HCT116 (cell line): ENCODE measurements around the gene CHST8. TPM values are rescaled to one million over a fixed set of nuclear protein-coding genes. Genes with fewer than 3 reads are reported as not detected.

Source experiments
- ATAC-seq: fragments of 200-7000 bp; cut with Tn5 transposase; 2 replicates; pipeline ENCODE4 v1.9.1; 2020; ENCODE audit warnings: mild to moderate bottlenecking, moderate library complexity
- BruUV-seq: library from RNA; stranded (reverse); fragments of 400-500 nt; replicated peaks from 2 replicates; lab custom pipeline; 2021; lab: Mats Ljungman, UMichigan
- CTCF ChIA-PET: fragments of 300-600 bp; sonication (Branson Sonifier 250); formaldehyde crosslinking; loops from one replicate; lab custom pipeline; 2021; ENCODE audit warnings: antibody characterized with exemption; lab: Charles Lee
- POLR2A ChIA-PET: fragments of 300-600, 350-600 bp; sonication (Branson Sonifier 250); formaldehyde crosslinking; loops from one replicate; lab custom pipeline; 2021; ENCODE audit warnings: antibody characterized with exemption; lab: Charles Lee
- RAD21 ChIA-PET, 2 experiments: fragments of 300-600 bp; sonication (Branson Sonifier 250); formaldehyde crosslinking; loops; one replicate each; lab custom pipeline; 2023; ENCODE audit warnings: low total read pairs in 2 of 2; ENCODE audit not compliant: uncharacterized antibody in 2 of 2, unreplicated experiment in 2 of 2, low non-redundant PET in 1 of 2; lab: Charles Lee
- DNase-seq: peaks from one replicate; pipeline ENCODE4 v3.0.0-alpha.2; 2010; ENCODE audit warnings: low read depth, low spot score
- H2AFZ ChIP-seq: fragments of 200-600 bp; shearing (Covaris generic), sonication (generic); 2 replicates; pipeline ENCODE4 v1.6.1; 2017; ENCODE audit warnings: low read depth, mixed run types, mixed read lengths, antibody characterized with exemption, low read length; ENCODE audit not compliant: poor library complexity, severe bottlenecking
- H3K27ac ChIP-seq: 2 replicates; pipeline ENCODE4 v1.5.1; 2012; ENCODE audit warnings: low read depth, low read length
- H3K27me3 ChIP-seq: fragments of 200-600 bp; sonication (generic); 2 replicates; pipeline ENCODE4 v1.6.1; 2016; ENCODE audit warnings: mixed run types, low read length, mixed read lengths; ENCODE audit not compliant: insufficient read depth
- H3K36me3 ChIP-seq, 2 experiments: fragments of 200-500 bp in 1 of 2; fragments of 200-600 bp in 1 of 2; sonication (Bioruptor generic) in 1 of 2; sonication (generic) in 1 of 2; 2 replicates each; pipeline versions ENCODE4 v1.5.1 to v1.6.1; 2014 to 2016; ENCODE audit warnings: low read length in 2 of 2, inconsistent platforms in 1 of 2, mixed read lengths in 1 of 2, mixed run types in 1 of 2; ENCODE audit not compliant: insufficient read depth in 2 of 2, control insufficient read depth in 1 of 2
- H3K4me1 ChIP-seq, 2 experiments: fragments of 200-600 bp in 1 of 2; sonication (generic) in 1 of 2; 2 replicates each; pipeline versions ENCODE4 v1.5.1 to v1.6.1; 2012 to 2017; ENCODE audit warnings: low read length in 2 of 2, inconsistent platforms in 1 of 2, mild to moderate bottlenecking in 1 of 2, mixed read lengths in 1 of 2, mixed run types in 1 of 2, moderate library complexity in 1 of 2; ENCODE audit not compliant: insufficient read depth in 2 of 2, control insufficient read depth in 1 of 2
- H3K4me2 ChIP-seq: fragments of 200-600 bp; sonication (generic); 2 replicates; pipeline ENCODE4 v1.6.1; 2017; ENCODE audit warnings: mixed run types, low read length, mixed read lengths
- H3K4me3 ChIP-seq, 2 experiments: fragments of 200-600 bp in 1 of 2; sonication (generic) in 1 of 2; replicated peaks in 1 of 2; 2 replicates each; pipeline ENCODE4 v1.5.1; 2011 to 2016; ENCODE audit warnings: low read length in 2 of 2, control low read depth in 1 of 2, low read depth in 1 of 2, mild to moderate bottlenecking in 1 of 2, mixed read lengths in 1 of 2, mixed run types in 1 of 2
- H3K79me2 ChIP-seq: fragments of 200-600 bp; sonication (generic); 2 replicates; pipeline ENCODE4 v1.6.1; 2017; ENCODE audit warnings: mild to moderate bottlenecking, mixed run types, low read length, moderate library complexity, mixed read lengths; ENCODE audit not compliant: insufficient read depth
- H3K9ac ChIP-seq: fragments of 200-600 bp; sonication (generic); 2 replicates; pipeline ENCODE4 v1.6.1; 2016; ENCODE audit warnings: low read length, mixed read lengths
- H3K9me2 ChIP-seq: fragments of 200-600 bp; sonication (generic), shearing (Covaris generic); 2 replicates; pipeline ENCODE4 v1.6.1; 2017; ENCODE audit warnings: mixed run types, mild to moderate bottlenecking, moderate library complexity; ENCODE audit not compliant: insufficient read depth
- H3K9me3 ChIP-seq, 2 experiments: fragments of 200-500 bp in 1 of 2; fragments of 200-600 bp in 1 of 2; sonication (Bioruptor generic) in 1 of 2; sonication (generic) in 1 of 2; 2 replicates each; pipeline ENCODE4 v1.6.1; 2014 to 2017; ENCODE audit warnings: low read length in 2 of 2, mixed read lengths in 2 of 2, inconsistent platforms in 1 of 2, low read depth in 1 of 2, mild to moderate bottlenecking in 1 of 2, mixed run types in 1 of 2, moderate library complexity in 1 of 2; ENCODE audit not compliant: control insufficient read depth in 1 of 2, insufficient read depth in 1 of 2
- H4K20me1 ChIP-seq: fragments of 200-600 bp; sonication (generic), shearing (Covaris generic); 2 replicates; pipeline ENCODE4 v1.6.1; 2017; ENCODE audit warnings: mixed run types, mild to moderate bottlenecking, moderate library complexity; ENCODE audit not compliant: insufficient read depth
- ATF3 ChIP-seq: IDR thresholded peaks from 2 replicates; pipeline ENCODE4 v1.6.1; 2012
- CBX3 ChIP-seq: IDR thresholded peaks from 2 replicates; pipeline ENCODE4 v1.6.1; 2012; ENCODE audit warnings: low read depth
- CEBPB ChIP-seq: IDR thresholded peaks from 2 replicates; pipeline ENCODE4 v1.6.1; 2012; ENCODE audit warnings: low read depth
- CTCF ChIP-seq, 3 experiments: fragments of 200-600 bp in 1 of 3; sonication (generic) in 1 of 3; IDR thresholded peaks in 2 of 3; conservative IDR thresholded peaks in 1 of 3; 2 replicates each; pipeline ENCODE4 v1.5.1; 2012 to 2017; ENCODE audit warnings: low read depth in 2 of 3, low read length in 2 of 3, antibody characterized with exemption in 1 of 3, borderline replicate concordance in 1 of 3, control low read depth in 1 of 3, mild to moderate bottlenecking in 1 of 3, mixed read lengths in 1 of 3, mixed run types in 1 of 3, moderate library complexity in 1 of 3; ENCODE audit not compliant: insufficient read depth in 1 of 3
- EGR1 ChIP-seq: IDR thresholded peaks from 2 replicates; pipeline ENCODE4 v1.6.1; 2012; ENCODE audit warnings: low read depth
- ELF1 ChIP-seq: IDR thresholded peaks from 2 replicates; pipeline ENCODE4 v1.6.1; 2012; ENCODE audit warnings: low read depth, borderline replicate concordance
- EZH2 ChIP-seq: fragments of 200-600 bp; sonication (generic); IDR thresholded peaks from 2 replicates; pipeline ENCODE4 v1.6.1; 2017; ENCODE audit warnings: antibody characterized with exemption, mixed run types
- EZH2phosphoT487 ChIP-seq: fragments of 200-600 bp; IDR thresholded peaks from 2 replicates; pipeline ENCODE4 v1.6.1; 2018; ENCODE audit warnings: antibody characterized with exemption, borderline replicate concordance
- FOSL1 ChIP-seq: IDR thresholded peaks from 2 replicates; pipeline ENCODE4 v1.6.1; 2012; ENCODE audit warnings: low read depth
- POLR2A ChIP-seq: IDR thresholded peaks from 2 replicates; pipeline ENCODE4 v1.7.0; 2011; ENCODE audit warnings: borderline replicate concordance; ENCODE audit not compliant: insufficient read depth, insufficient read length; ENCODE audit errors: extremely low read depth
- RAD21 ChIP-seq: IDR thresholded peaks from 2 replicates; pipeline ENCODE4 v1.6.1; 2012; ENCODE audit warnings: low read depth, mild to moderate bottlenecking
- SIN3A ChIP-seq: IDR thresholded peaks from 2 replicates; pipeline ENCODE4 v1.6.1; 2012; ENCODE audit warnings: low read depth
- SP1 ChIP-seq: IDR thresholded peaks from 2 replicates; pipeline ENCODE4 v1.6.1; 2012; ENCODE audit warnings: low read depth
- SRF ChIP-seq: IDR thresholded peaks from 2 replicates; pipeline ENCODE4 v1.6.1; 2012; ENCODE audit warnings: low read depth
- TCF7L2 ChIP-seq: IDR thresholded peaks from 2 replicates; pipeline ENCODE4 v1.7.0; 2011; ENCODE audit warnings: borderline replicate concordance, inconsistent platforms; ENCODE audit not compliant: insufficient read depth, insufficient read length; ENCODE audit errors: extremely low read depth
- YY1 ChIP-seq: IDR thresholded peaks from 2 replicates; pipeline ENCODE4 v1.6.1; 2011; ENCODE audit warnings: low read length, low read depth, moderate library complexity, mild to moderate bottlenecking; ENCODE audit not compliant: insufficient replicate concordance; ENCODE audit errors: extremely low read depth
- ZNF274 ChIP-seq: fragments of 200-500 bp; sonication (Bioruptor generic); IDR thresholded peaks from 2 replicates; pipeline ENCODE4 v1.6.1; 2014; ENCODE audit warnings: mild to moderate bottlenecking, low read depth, low read length, inconsistent platforms
- intact Hi-C: fragments of 100-400 bp; cut with micrococcal nuclease; formaldehyde crosslinking; loops from 2 replicates; pipeline ENCODE4 v1.10.0; 2022
- total RNA-seq: library from RNA; stranded (reverse); gene quantifications from one replicate; pipeline ENCODE4 v1.2.1, GENCODE V29; 2021; ENCODE audit not compliant: unreplicated experiment
- TF ChIP-seq, protein P1 (sequence below): IDR thresholded peaks from 2 replicates; pipeline ENCODE4 v1.6.1; 2011; ENCODE audit warnings: mild to moderate bottlenecking, low read length, moderate library complexity; ENCODE audit not compliant: insufficient replicate concordance; ENCODE audit errors: extremely low read depth
- TF ChIP-seq, protein P2 (sequence below): IDR thresholded peaks from 2 replicates; pipeline ENCODE4 v1.6.1; 2012; ENCODE audit warnings: low read depth
- TF ChIP-seq, protein P3 (sequence below): IDR thresholded peaks from 2 replicates; pipeline ENCODE4 v1.6.1; 2012

The CHST8 gene
- total RNA-seq, 1 experiment from 2014 or later, result not detected

DNA sequence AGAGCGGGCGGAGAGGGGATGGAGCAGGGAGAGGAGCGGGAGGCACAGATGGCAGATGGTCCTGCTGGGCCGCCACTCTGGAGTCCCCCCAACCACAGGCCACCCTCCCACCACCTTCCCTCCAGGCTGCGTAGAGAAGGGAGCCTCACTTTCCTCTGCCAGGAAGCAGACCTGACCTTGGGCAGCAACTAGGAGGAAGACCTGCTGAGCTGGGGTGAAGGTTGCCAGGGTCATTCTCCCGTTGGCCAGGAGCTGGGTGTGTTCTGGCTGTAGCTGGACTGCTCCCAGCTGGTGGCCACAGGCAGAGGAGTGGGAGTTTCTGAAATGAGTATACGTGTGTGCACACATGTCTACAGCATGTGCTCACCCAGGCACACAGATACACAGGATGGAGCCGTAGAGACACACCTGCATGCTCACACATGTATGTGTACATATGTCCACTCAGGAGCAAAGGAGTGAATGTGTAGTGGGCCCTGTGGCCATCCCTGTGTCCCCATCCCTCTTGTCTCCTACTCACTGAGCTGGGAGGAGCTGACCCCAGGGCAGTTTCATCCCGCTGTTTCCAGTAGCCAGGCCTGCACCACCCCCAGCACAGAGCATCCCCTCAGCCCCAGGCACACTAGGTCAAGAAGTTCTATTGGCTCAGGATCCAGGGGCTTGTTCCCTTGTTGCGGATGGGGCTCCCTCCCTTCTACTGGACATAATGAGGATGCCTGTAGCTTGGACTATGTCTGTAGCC lies 53.0 kb downstream of the CHST8 start:
- intact Hi-C loops, result no loop called here
- ATAC-seq (no peak), DNase-seq (no peak)
- BruUV-seq, result no TSS peak
- no peak overlapping the region for H2AFZ ChIP-seq
- H3K9me2 ChIP-seq, result no peaks in the 10 kb centered on the region
- H3K79me2 ChIP-seq, result no peaks in the 10 kb centered on the region
- no peaks in the 10 kb centered on the region for H3K36me3 ChIP-seq
- CTCF ChIA-PET, result no interaction called here
- no peak overlapping the region for H3K4me2 ChIP-seq
- H3K9ac ChIP-seq, result no peak overlapping the region
- RAD21 ChIA-PET, result no interaction called here
- peaks cover 19% of the 10 kb centered on the region for H3K27me3 ChIP-seq
- POLR2A ChIA-PET, result no interaction called here
- H4K20me1 ChIP-seq, result no peaks in the 10 kb centered on the region
- no peak overlapping the region for H3K4me3 ChIP-seq
- TF ChIP-seq, protein P1, sequence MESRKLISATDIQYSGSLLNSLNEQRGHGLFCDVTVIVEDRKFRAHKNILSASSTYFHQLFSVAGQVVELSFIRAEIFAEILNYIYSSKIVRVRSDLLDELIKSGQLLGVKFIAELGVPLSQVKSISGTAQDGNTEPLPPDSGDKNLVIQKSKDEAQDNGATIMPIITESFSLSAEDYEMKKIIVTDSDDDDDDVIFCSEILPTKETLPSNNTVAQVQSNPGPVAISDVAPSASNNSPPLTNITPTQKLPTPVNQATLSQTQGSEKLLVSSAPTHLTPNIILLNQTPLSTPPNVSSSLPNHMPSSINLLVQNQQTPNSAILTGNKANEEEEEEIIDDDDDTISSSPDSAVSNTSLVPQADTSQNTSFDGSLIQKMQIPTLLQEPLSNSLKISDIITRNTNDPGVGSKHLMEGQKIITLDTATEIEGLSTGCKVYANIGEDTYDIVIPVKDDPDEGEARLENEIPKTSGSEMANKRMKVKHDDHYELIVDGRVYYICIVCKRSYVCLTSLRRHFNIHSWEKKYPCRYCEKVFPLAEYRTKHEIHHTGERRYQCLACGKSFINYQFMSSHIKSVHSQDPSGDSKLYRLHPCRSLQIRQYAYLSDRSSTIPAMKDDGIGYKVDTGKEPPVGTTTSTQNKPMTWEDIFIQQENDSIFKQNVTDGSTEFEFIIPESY, result no peak
- no peak for TF ChIP-seq RAD21
- no peak for TF ChIP-seq YY1
- no peak for TF ChIP-seq EZH2
- no peak for TF ChIP-seq SRF
- TF ChIP-seq ELF1, result no peak
- TF ChIP-seq CTCF (IDR thresholded peaks at IDR 0.05 in 2 of 3, conservative IDR thresholded peaks at IDR 0.05 in 1 of 3; ENCODE audit: borderline replicate concordance in 1 of 3, insufficient read depth in 1 of 3, low read depth in 2 of 3, low read length in 2 of 3), result no peak
- no peak for TF ChIP-seq ZNF274
- no peak for TF ChIP-seq POLR2A
- TF ChIP-seq ATF3, result no peak
- no peak for TF ChIP-seq FOSL1
- no peak for TF ChIP-seq SP1
- no peak for TF ChIP-seq EGR1
- TF ChIP-seq, protein P2, sequence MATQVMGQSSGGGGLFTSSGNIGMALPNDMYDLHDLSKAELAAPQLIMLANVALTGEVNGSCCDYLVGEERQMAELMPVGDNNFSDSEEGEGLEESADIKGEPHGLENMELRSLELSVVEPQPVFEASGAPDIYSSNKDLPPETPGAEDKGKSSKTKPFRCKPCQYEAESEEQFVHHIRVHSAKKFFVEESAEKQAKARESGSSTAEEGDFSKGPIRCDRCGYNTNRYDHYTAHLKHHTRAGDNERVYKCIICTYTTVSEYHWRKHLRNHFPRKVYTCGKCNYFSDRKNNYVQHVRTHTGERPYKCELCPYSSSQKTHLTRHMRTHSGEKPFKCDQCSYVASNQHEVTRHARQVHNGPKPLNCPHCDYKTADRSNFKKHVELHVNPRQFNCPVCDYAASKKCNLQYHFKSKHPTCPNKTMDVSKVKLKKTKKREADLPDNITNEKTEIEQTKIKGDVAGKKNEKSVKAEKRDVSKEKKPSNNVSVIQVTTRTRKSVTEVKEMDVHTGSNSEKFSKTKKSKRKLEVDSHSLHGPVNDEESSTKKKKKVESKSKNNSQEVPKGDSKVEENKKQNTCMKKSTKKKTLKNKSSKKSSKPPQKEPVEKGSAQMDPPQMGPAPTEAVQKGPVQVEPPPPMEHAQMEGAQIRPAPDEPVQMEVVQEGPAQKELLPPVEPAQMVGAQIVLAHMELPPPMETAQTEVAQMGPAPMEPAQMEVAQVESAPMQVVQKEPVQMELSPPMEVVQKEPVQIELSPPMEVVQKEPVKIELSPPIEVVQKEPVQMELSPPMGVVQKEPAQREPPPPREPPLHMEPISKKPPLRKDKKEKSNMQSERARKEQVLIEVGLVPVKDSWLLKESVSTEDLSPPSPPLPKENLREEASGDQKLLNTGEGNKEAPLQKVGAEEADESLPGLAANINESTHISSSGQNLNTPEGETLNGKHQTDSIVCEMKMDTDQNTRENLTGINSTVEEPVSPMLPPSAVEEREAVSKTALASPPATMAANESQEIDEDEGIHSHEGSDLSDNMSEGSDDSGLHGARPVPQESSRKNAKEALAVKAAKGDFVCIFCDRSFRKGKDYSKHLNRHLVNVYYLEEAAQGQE, result no peak
- TF ChIP-seq CEBPB, result no peak
- no peak for TF ChIP-seq TCF7L2
- TF ChIP-seq SIN3A, result no peak
- no peak for TF ChIP-seq EZH2phosphoT487
- TF ChIP-seq, protein P3, sequence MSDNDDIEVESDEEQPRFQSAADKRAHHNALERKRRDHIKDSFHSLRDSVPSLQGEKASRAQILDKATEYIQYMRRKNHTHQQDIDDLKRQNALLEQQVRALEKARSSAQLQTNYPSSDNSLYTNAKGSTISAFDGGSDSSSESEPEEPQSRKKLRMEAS, result no peak
- no peak for TF ChIP-seq CBX3
- no peaks in the 10 kb centered on the region for H3K4me1 ChIP-seq
- no peaks in the 10 kb centered on the region for H3K9me3 ChIP-seq
- no peak overlapping the region for H3K27ac ChIP-seq
